ENCODE data around the gene STK32B.

STK32B gene

DNA sequence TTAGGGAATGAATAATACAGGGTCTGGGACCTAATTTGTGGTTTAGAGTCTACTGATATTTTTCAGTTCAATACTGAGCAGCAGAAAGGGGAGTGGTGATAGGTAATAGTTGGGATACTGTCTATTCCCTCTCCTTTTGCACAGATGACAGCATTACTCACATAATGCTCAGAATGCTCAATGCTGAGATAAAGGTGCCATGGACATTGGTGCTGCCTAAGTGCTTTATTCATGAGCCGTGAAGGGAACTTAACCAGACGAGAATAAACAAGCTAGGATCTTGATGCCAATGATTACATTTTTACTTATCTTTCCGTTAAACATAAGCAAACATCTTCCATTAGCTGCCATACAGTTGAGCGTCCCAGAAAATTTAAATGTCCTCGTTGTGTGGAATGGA is 75.6 kb downstream of the STK32B start:
- DNase-seq: no peak

DNA sequence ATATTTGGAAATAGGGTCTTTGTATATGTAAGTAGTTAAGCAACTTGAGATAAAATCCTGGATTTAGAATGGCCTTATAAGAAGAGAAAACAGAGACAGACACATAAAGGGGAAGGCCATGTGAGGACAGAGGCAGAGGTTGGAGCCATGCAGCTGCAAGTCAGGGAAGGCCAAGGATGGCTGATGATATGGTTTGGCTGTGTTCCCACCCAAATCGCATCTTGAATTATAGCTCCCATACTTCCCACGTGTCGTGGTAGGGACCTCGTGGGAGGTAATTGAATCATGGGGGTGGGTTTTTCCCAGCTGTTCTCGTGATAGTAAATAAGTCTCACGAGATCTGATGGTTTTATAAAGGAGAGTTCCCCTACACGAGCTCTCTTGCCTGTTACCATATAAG is 76.3 kb downstream of the STK32B start:
- no peak for DNase-seq

- no peak for DNase-seq
Measured at GRCh38 chr4:5128569-5128968, 77.3 kb downstream of the STK32B start.

DNA sequence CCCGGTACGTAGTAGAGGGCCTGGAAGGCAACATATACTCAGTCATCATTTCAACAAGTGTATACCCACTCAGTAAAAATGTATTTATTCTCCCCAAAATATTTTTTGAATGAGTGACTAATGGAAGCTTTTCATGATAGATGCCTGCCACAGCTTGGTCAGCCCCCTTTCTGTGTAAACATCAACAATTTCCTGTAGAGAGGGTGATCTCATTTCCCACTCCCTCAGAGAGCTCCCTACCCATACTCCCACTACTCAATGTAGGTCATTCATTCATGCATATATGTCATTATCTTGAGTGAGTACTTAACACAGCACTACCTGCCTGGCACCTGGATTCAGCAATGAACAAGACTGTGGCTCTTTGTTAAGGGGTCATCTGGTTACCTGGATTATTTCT is 81.9 kb downstream of the STK32B start:
- DNase-seq: peak in 1 of 3 donors; percentile 1

DNA sequence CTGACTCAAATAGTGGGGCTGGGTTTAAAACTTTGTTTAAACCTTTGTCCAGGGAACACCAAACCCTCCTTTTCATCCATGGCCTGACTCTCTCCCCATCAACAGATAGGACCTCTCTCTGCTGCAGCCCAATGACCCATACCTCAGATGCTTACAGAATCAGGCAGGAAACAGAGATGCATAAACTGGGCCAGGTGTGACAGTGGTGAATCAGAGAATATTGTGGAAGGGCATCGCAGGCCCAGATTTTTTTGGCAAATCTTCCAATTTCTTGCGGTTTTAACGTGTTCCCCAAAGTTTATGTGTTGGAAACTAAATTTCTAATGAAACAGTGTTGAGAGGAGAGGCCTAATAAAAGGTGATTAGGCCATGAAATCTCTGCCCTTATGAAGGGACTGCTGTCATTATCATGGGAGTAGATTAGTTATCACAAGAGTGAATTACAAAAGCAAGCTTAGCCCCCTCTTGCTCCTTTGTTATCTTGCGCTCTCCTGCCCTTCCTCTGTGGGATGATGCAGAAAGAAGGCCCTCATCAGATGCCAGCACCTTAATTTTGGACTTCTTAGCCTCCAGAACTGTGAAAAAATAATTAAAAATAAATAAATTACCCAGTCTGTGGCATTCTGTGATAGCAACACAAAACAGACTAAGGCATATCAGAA is 82.8 kb downstream of the STK32B start:
- no peak for DNase-seq

DNA sequence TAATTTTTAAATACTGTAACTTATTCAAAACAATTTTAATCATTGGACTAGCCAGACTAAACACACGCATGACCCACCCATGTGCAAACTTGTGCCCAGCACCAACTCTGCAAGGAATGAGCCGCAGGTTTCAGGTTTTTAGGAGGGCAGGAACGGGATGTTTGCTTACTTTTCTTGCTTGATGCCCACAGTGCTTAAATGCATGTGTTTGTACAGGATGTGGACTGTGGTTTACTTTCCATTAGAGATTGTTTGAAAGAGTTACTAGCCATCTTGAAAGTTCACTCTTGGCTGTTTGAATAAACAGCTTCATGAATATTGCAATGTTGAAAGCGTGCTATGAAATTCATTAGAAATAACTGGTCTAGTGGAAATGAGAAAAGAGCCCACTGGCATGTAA is 83.3 kb downstream of the STK32B start:
- no peak for DNase-seq

DNA sequence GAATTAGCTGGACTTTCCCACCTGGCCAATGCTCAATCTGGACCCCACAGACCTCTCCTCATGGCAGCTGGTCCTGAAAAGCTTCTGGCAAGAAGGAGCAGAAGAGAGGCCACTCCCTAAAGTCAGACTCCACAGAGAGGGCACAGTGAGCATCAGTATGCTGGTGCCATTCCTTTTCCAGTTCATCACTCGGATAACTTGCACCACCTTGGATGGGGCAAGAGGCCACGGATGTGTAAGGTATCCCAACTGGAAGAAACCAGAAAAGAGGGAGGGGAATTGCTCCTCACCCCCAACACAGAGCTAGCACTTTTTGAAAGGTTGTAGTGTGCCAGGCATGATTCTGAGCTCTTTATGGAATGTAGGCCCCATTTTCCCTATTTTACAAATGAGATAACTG is 85.9 kb downstream of the STK32B start:
- DNase-seq: no peak

GRCh38 chr4:5137927-5138326 is 86.6 kb downstream of the STK32B start:
- DNase-seq: no peak

DNA sequence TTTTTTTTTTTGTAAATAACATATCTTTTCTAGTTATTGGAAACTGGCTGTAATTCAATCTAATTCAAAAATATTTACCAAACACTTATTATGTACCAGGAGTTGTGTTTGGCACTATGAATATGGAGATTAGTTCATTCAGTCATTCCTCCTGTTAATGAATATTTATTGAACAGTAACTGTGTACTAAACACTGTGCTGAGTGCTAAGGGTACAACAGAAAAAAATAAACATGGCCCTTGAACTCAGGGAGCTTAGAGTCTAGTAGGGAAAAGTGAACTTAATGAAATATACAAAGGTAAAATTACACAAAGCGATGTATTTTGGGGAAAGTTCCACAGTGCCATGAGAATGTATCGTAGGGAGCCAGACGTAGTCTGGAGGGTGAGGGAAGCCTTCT is 87.1 kb downstream of the STK32B start:
- no peak for DNase-seq

- DNase-seq: no peak
Measured at GRCh38 chr4:5139141-5139540, 87.9 kb downstream of the STK32B start.

GRCh38 chr4:5141802-5142201 is 90.5 kb downstream of the STK32B start:
- DNase-seq: peak in 2 of 3 donors; percentile 2 to 21

GRCh38 chr4:5142726-5143125 is 91.4 kb downstream of the STK32B start:
- peak; percentile 62 to 76 (median 74) for DNase-seq

DNA sequence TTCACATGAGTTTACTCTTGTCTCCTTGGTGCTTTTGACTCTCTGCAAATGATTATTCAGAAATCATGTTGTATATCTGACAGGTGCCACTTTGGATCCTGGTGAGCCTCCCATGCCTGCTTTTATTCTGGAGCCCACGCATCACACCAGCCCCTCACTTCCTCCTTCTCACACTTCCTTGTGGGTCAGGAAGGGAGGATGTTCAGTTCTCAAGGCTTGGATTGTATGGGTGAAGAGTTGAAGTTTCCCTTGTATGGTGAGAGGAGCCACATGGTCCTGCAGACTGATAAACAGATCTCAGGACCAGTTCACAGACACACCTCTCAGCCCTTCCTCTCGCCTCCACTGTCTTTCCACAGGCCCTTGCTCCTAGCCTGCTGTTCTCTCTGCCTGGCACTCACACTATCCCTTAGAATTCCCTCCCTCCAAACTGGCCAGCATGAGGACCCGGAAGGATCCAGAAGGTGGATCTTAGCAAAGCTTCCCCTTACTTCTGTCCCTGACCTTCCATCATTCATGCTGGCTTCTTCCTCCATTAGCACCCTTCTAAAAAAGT is 92.1 kb downstream of the STK32B start:
- no peak for DNase-seq

- no peak for DNase-seq
Measured at GRCh38 chr4:5143940-5144339, 92.7 kb downstream of the STK32B start.

- no peak for DNase-seq
Measured at GRCh38 chr4:5144384-5144783, 93.1 kb downstream of the STK32B start.

DNA sequence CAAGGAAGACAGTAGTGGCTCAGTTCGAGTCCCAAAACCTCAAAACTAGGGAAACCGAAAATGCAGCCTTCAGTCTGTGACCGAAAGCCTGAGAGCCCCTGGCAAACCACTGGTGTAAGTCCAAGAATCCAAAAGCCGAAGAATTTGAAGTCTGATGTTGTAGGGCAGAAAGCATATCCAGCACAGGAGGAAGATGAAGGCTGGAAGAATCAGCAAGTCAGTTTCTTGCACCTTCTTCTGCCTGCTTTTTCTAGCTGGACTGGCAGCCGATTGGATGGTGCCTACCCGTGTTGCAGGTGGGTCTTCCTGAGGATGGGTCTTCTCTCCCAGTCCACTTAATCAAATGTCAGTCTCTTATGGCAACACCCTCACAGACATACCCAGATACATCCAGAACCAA is 95.0 kb downstream of the STK32B start:
- no peak for DNase-seq

DNA sequence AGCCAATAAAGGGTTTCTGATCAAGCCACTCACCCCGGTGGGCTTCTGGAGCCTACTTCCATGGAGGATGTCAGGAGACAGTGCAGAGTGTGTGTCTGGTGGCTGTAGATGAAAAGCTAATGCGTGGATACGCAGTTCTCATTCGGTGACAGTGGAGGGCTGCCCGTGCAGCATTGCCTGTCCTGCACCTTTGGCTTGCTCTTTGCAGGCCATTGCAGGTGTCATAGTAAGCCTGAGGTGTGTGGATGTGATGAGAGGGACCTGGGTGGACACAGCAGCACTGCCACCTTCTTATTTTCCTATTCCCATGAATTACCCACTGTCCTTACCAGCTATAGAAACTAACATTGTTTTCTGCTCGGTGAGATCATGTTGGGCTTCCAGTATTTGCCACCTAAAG is 101.2 kb downstream of the STK32B start:
- no peak for DNase-seq

DNA sequence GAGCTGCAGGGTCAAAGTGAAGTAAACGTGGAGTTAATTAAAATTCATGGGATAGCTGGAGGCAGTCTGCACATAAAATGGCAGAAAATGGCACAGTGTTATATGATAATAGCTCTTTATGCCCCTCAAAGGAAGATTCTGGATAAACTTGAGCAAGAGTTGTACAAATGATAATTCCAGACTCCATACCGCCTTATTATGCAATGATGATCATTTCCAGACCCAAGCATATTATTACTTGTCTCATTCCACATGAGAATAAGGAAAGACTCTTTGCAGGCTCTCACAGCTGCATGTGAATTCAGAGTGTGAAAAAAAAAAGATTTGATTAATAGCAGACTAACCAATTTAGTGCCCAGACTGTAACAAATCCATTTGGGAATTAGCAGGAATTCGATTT is 105.4 kb downstream of the STK32B start:
- no peak for DNase-seq

- no peak for DNase-seq
Measured at GRCh38 chr4:5157791-5158770, 106.8 kb downstream of the STK32B start.

- DNase-seq: no peak
Measured at GRCh38 chr4:5158825-5159224, 107.5 kb downstream of the STK32B start.

DNA sequence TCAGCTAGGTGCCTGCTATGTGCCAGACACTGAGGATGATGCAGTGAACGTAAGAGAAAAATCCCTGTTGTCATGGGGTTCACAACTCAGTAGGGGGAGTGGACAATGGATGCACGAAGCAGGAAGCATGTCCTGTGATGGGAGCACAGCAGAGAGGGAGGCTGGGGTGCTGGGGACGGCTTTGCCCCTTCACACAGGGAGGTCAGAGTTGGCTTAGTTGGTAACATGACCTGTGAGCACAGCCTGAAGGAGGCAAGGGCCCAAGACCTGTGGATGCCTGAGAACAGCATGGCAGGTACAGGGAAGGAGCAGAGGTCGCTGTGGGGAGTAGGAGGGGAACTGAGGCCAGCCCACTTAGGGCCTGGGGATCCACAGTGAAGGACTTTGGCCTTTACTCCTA is 109.4 kb downstream of the STK32B start:
- DNase-seq: no peak

DNA sequence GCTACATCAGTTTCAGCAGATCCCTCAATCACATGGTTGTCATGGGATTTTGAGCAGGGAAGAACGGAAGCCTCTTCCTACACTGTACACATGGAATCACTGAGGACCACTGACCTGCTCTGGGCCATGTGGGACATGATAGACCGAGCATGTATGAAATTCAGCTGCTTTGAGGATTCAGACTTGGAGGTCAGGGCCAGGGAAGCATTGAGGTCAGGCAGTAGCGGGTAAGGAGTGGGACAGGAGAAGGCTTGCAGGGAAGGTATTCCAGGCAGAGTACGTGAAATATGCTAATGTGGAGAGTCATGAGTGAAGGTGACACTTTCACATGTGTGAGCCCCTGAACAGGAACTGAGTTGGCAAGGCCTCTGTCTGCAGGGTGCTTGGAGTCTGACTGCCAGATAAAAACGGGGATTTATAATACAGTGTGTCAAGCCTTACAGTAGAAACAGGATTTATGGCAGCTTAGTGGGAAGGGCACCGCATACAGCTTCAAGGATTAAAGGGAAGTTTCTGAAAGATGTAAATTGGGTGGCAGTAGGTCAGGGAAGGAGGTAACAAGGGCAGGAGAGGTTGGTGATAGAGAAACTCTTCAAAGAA is 111.7 kb downstream of the STK32B start:
- no peak for DNase-seq

- DNase-seq: no peak
Measured at GRCh38 chr4:5164221-5164912, 113.1 kb downstream of the STK32B start.
